ENCODE measurements around the gene SAMD14.

The SAMD14 gene

DNA sequence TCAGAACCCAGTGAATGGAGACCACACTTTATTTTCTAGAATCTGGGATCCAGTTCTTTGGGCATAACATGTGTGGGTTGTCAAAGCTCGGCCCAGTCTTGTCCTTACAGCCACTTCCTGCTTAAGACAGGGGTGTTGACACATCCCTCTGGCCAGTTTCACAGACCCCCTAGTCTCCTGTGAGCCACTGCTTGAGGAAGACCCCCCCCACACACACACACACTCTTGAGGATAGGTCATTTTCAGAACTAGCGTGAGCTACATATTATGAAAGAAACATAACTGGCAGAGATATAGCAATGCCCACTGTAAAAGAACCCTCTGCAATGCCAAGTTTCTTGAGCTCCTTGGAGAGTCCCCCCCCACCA lies 38.1 kb downstream of the SAMD14 start:
- Mint-ChIP-seq H3K9me3 (no peaks in the 10 kb centered on the region), H3K4me3 (no peak overlapping the region), H3K27me3 (no peaks in the 10 kb centered on the region), H3K36me3 (no peaks in the 10 kb centered on the region), H3K4me1 (peaks cover 27% of the 10 kb centered on the region), H3K27ac (no peak overlapping the region)

DNA sequence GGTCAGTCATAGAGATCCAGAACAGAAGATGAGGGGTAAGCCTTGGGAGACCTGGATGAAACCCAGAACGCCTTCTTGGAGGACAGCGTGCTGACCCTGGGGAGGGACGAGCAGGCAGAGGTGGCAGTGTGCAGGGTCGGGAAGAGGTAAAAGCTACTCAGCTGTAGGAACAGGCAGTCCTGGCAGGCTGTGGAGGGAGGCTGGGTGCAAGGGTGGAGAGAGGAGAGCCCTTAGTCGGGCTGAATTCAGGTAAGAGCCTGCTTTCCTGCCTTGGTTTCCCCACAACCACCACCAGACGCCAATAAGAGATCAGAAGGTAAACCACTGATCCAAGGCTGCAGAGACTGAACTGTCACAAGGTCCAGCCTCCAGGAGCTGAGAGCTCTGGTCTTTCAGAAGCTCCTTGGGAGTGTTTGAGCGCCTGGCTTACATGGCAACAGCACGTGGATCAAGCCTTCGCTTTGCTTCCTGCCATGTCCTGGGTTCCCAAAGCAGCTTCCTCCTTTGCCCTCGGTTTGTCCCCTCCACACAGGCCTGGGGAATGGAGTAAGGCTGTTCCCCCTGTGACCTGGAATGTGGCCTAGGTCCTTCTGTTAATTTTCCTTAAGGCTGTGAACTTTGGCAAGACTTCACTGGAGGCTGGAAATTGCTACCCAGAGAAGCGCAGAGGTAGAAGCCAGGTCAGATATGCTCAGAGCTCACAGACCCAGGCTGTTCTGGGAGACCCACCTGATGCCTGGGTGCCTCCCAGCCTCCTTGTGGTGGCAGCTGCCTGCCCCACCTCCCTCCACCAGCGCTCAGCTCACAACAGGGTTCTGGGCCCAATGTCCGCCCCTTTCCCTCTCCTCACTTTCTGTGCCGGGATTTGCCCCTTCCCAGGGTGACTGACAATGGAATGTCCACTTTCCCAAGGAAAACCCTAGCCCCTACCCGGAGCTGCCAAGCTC lies 38.7 kb downstream of the SAMD14 start:
- Mint-ChIP-seq H3K27me3 (no peaks in the 10 kb centered on the region), H3K4me1 (peaks cover 20% of the 10 kb centered on the region), H3K27ac (no peak overlapping the region), H3K36me3 (no peaks in the 10 kb centered on the region), H3K9me3 (no peaks in the 10 kb centered on the region), H3K4me3 (no peak overlapping the region)

DNA sequence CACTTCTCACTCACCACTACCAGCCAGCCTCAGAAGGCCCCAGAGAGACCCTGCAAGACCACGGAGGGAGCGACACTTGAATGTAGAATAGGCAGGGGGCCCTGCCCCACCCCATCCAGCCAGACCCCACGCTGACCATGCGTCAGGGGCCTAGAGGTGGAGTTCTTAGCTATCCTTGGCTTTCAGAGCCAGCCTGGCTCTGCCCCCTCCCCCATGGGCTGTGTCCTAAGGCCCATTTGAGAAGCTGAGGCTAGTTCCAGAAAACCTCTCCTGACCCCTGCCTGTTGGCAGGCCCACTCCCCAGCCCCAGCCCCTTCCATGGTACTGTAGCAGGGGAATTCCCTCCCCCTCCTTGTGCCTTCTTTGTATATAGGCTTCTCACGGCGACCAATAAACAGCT lies 39.9 kb downstream of the SAMD14 start:
- H3K9me3 Mint-ChIP-seq: no peaks in the 10 kb centered on the region
- H3K36me3 Mint-ChIP-seq: no peaks in the 10 kb centered on the region
- no peak overlapping the region for H3K4me3 Mint-ChIP-seq
- no peak overlapping the region for H3K27ac Mint-ChIP-seq
- peaks cover 8% of the 10 kb centered on the region for H3K4me1 Mint-ChIP-seq
- H3K27me3 Mint-ChIP-seq: no peaks in the 10 kb centered on the region

DNA sequence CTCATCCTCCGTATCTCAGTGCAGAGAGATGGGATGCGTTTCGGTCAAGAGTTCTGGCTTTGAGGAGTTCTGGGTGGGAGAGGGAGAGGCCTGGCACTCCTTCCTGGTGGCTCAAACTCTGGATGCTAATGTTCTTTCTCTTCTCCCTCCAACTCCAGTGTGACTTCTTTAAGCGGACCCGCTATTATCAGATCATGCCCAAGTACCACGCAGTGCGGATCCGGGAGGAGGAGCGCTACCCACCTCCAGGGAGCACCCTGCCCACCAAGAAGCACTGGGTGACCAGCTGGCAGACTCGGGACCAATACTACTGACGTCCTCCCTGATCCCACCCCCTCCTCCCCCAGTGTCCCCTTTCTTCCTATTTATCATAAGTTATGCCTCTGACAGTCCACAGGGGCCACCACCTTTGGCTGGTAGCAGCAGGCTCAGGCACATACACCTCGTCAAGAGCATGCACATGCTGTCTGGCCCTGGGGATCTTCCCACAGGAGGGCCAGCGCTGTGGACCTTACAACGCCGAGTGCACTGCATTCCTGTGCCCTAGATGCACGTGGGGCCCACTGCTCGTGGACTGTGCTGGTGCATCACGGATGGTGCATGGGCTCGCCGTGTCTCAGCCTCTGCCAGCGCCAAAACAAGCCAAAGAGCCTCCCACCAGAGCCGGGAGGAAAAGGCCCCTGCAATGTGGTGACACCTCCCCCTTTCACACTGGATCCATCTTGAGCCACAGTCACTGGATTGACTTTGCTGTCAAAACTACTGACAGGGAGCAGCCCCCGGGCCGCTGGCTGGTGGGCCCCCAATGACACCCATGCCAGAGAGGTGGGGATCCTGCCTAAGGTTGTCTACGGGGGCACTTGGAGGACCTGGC lies 40.8 kb downstream of the SAMD14 start:
- Mint-ChIP-seq H3K27ac (no peak overlapping the region), H3K27me3 (no peaks in the 10 kb centered on the region), H3K36me3 (no peaks in the 10 kb centered on the region), H3K4me1 (peaks cover 7% of the 10 kb centered on the region), H3K9me3 (no peaks in the 10 kb centered on the region), H3K4me3 (no peak overlapping the region)

DNA sequence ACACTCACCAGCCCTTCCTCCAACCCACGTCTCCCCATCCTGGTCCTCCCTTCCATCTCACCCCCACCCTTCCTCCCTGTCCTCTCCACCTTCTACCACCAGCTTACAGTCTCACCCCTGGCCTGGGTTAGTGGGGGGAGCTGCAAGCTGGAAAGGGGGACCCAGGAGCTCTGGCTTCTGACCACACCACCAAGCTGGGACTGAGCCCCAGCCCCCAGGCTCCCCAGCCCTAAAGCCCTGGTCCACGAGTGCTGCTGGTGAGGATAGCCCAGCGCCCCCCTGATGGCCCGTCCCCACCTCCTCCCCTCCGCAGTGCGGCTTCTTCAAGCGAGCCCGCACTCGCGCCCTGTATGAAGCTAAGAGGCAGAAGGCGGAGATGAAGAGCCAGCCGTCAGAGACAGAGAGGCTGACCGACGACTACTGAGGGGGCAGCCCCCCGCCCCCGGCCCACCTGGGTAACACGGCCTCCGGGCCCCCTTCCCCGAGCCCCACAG lies 42.0 kb downstream of the SAMD14 start:
- H3K36me3 Mint-ChIP-seq: no peaks in the 10 kb centered on the region
- H3K27ac Mint-ChIP-seq: no peak overlapping the region
- H3K27me3 Mint-ChIP-seq: no peaks in the 10 kb centered on the region
- H3K4me1 Mint-ChIP-seq: no peaks in the 10 kb centered on the region
- H3K9me3 Mint-ChIP-seq: no peaks in the 10 kb centered on the region
- H3K4me3 Mint-ChIP-seq: no peak overlapping the region

DNA sequence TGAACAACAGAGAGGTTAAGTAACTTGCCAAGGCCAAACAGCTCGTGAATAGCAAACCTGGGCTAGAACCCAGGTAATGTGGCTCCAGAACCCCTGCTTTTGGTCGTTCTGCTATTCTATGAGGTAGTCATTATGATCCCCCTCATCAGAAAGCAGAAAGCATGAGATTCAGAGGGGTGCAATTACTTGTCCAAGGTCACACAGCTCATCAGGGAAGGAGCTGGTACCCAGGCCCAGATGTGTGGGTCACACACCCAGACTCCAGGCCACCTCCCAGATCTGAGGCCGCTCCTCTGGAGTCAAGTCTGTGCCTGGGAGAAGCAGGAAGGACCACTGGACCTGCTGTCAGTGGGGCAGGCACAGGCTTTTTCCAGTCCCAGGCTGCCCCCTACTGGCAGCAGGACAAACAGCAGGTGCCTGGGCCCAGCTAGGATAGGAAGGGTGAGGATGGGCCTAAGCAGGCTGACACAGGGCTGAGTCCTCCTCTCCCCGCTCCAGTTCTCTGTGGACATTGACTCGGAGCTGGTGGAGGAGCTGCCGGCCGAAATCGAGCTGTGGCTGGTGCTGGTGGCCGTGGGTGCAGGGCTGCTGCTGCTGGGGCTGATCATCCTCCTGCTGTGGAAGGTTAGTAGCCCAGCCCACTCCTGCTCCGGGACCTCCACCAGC lies 42.6 kb downstream of the SAMD14 start:
- Mint-ChIP-seq H3K4me1 (no peaks in the 10 kb centered on the region), H3K9me3 (no peaks in the 10 kb centered on the region), H3K27ac (no peak overlapping the region), H3K27me3 (no peaks in the 10 kb centered on the region), H3K4me3 (no peak overlapping the region), H3K36me3 (no peaks in the 10 kb centered on the region)

DNA sequence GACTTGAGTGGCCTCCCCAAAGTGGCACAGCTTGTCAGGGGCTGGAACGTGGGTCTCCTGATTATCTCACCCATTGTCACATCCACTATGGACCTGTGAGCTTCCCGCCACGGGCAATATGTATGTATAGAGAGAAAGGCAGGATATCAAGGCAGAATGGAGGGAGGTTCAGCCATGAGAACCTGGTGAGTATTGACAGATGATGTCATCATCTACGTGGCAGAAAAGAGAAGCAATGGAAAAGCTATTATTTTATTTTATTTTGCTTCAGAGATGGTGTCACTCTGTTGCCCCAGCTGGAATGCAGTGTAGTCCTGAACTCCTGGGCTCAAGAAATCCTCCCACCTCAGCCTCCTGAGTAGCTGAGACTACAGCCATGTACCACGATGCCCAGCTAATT lies 48.2 kb downstream of the SAMD14 start:
- Mint-ChIP-seq H3K9me3 (no peaks in the 10 kb centered on the region), H3K4me1 (no peaks in the 10 kb centered on the region), H3K4me3 (no peak overlapping the region)

DNA sequence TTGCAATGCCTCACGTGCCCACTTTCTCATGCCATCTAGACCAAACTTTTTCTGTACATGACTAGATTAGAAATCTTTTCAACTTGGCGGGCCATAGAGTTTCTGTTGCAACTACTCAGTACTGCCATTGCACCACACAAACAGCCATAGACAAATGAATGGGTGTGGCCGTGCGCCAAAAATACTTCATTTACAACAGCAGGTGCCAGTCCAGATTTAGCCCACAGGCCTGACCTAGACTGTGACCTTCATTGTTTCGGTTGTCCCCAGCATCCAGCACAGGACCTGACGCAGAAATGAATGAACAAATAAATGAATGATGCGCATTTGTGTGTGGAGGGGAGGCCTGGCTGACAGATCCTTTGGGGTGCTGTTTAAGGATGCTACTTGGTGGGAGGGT lies 49.1 kb downstream of the SAMD14 start:
- Mint-ChIP-seq H3K27ac (no peak overlapping the region), H3K9me3 (no peaks in the 10 kb centered on the region), H3K4me1 (no peaks in the 10 kb centered on the region), H3K36me3 (peaks cover 1% of the 10 kb centered on the region), H3K4me3 (no peak overlapping the region), H3K27me3 (no peaks in the 10 kb centered on the region)

More for the DNA sequence above, 48.2 kb downstream of the SAMD14 start:
- no peaks in the 10 kb centered on the region for H3K27me3 Mint-ChIP-seq
- peaks cover 1% of the 10 kb centered on the region for H3K36me3 Mint-ChIP-seq
- no peak overlapping the region for H3K27ac Mint-ChIP-seq

DNA sequence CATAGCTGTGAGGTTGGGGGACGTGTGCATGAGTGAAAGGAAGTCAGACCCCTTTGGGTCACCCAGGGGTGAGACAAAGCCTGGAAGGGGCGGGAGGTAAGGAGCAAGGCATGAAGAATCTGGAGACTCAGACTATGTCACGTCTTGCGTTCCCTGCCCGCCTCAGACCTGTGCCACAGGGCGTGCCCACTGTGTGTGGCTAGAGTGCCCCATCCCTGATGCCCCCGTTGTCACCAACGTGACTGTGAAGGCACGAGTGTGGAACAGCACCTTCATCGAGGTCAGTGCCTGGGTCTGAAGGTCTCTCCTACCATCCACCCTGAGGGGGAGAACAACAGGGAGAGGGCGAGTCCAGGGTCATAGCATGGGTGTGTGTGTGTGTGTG lies 49.9 kb downstream of the SAMD14 start:
- Mint-ChIP-seq H3K36me3 (peaks cover 1% of the 10 kb centered on the region), H3K27ac (no peak overlapping the region)

DNA sequence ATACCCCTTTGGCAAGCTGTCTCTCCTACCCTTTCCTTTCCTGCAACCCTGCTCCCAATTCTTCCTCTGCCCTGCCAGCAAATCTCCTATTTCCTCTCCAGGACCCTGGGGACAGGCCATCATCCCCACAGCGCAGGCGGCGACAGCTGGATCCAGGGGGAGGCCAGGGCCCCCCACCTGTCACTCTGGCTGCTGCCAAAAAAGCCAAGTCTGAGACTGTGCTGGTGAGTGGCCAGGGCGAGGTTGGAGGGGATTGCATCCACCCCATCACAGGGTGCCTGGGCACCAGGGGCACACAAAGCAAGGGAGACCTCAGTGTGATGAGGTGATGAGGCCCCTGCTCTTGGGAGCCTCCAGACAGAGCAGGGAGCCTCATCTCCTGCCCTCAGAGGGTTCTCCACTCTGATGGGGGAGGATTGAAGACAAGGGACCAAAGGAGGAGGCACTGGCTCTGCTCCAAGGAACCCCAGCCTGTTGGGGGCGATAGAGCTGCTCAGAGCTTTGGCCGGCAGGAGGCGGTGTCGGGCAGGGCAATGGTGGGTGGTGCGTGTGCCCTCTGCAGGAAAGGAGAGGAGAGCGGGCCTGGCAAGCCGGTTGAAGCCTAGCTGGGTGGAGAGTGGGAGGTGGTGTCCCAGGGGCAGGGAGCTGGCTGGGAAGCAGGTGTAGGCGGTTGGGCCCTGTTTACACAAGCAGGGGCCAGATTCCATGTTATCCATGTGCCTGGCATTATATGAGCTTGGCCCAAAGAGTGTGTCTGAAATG lies 50.4 kb downstream of the SAMD14 start:
- Mint-ChIP-seq H3K27ac (no peak overlapping the region), H3K4me3 (no peak overlapping the region), H3K4me1 (no peaks in the 10 kb centered on the region), H3K27me3 (no peaks in the 10 kb centered on the region), H3K36me3 (peaks cover 1% of the 10 kb centered on the region), H3K9me3 (no peaks in the 10 kb centered on the region)

More for the DNA sequence above, 49.9 kb downstream of the SAMD14 start:
- H3K27me3 Mint-ChIP-seq: no peaks in the 10 kb centered on the region
- no peaks in the 10 kb centered on the region for H3K9me3 Mint-ChIP-seq
- H3K4me1 Mint-ChIP-seq: no peaks in the 10 kb centered on the region
- no peak overlapping the region for H3K4me3 Mint-ChIP-seq

DNA sequence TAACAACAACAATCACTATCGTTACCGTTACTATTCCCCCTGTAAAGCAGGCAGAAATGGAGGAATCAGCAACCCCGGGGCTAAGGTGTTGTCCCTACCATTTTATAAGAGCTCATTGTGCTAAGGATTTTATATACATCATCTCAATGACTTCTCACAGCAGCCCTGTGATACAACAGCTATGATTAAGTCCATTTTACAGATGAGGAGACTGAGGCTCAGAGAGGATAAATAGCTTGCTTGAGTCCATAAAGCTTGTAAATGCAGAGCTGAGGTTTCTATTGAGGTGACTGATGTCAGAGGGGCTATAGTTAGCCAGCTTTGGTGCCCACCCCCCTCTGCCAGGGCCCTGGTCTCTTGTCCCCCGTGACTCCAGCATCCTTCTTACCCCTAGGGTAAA lies 51.5 kb downstream of the SAMD14 start:
- Mint-ChIP-seq H3K36me3 (peaks cover 1% of the 10 kb centered on the region), H3K4me1 (no peaks in the 10 kb centered on the region), H3K27me3 (no peaks in the 10 kb centered on the region), H3K4me3 (no peak overlapping the region), H3K9me3 (no peaks in the 10 kb centered on the region), H3K27ac (no peak overlapping the region)

DNA sequence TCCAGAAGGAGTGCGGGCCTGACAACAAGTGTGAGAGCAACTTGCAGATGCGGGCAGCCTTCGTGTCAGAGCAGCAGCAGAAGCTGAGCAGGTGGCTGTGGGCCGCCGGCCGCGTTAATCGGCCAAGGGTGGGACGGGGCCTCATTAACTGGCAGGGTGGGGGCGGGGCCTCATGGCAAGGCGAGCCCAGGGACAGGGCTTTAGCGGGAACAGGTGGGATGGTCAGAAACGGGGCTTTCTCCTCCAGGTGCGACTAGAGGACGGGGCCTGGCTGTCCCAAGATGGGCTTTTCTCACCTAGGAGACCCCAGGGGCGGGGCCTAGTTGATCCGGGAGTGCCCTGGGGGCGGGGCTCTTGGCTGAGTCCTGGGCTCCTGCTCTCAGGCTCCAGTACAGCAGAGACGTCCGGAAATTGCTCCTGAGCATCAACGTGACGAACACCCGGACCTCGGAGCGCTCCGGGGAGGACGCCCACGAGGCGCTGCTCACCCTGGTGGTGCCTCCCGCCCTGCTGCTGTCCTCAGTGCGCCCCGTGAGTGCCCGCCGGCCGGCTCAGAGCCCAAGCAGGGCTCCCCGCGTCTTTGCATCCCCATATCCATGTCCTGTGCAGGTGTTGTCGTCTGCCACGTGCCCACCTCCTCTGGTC lies 53.2 kb downstream of the SAMD14 start:
- Mint-ChIP-seq H3K9me3 (no peaks in the 10 kb centered on the region), H3K27me3 (no peaks in the 10 kb centered on the region), H3K27ac (no peak overlapping the region), H3K36me3 (peaks cover 3% of the 10 kb centered on the region), H3K4me1 (no peaks in the 10 kb centered on the region), H3K4me3 (no peak overlapping the region)

DNA sequence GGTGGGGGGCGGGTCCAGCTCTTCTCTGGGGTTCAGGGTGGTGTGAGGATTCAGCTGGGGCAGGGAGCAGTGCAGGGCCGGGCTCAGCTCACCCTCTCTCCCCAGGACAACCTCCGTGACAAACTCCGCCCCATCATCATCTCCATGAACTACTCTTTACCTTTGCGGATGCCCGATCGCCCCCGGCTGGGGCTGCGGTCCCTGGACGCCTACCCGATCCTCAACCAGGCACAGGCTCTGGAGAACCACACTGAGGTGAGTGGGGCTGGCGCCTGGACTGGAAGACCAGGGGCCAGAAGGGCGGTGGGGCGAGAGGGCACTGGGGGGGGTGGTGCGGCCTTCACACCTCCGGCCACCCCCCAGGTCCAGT lies 53.8 kb downstream of the SAMD14 start:
- Mint-ChIP-seq H3K4me1 (no peaks in the 10 kb centered on the region), H3K4me3 (no peak overlapping the region), H3K27me3 (no peaks in the 10 kb centered on the region)

DNA sequence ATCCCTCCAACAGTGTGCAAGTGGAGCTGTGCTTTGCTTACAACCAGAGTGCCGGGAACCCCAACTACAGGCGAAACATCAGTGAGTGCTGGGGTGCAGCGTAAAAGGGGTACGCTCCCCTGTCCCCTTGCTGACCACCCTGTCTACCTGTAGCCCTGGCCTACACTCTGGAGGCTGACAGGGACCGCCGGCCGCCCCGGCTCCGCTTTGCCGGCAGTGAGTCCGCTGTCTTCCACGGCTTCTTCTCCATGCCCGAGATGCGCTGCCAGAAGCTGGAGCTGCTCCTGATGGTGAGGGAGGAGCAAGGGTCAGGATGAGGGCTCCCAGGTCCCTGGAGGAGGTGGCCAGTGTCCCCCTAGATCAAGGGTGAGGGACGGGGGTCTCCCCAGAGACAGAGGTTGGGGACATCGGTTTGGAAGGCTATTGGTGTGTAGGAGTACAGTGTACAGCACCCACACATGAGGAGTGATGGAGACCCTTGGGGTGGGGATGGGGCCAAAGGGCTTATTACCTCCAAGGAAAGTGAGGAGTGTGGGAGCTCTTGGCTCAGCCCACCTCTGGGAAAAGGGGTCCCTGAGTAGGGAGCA lies 54.4 kb downstream of the SAMD14 start:
- Mint-ChIP-seq H3K27me3 (no peaks in the 10 kb centered on the region), H3K9me3 (no peaks in the 10 kb centered on the region), H3K4me3 (no peak overlapping the region), H3K4me1 (no peaks in the 10 kb centered on the region), H3K27ac (no peak overlapping the region), H3K36me3 (peaks cover 11% of the 10 kb centered on the region)

More for the DNA sequence above, 53.8 kb downstream of the SAMD14 start:
- Mint-ChIP-seq H3K36me3 (peaks cover 8% of the 10 kb centered on the region), H3K9me3 (no peaks in the 10 kb centered on the region), H3K27ac (no peak overlapping the region)
